Measurements from ENCODE around the gene RASGEF1B.

RASGEF1B gene

DNA sequence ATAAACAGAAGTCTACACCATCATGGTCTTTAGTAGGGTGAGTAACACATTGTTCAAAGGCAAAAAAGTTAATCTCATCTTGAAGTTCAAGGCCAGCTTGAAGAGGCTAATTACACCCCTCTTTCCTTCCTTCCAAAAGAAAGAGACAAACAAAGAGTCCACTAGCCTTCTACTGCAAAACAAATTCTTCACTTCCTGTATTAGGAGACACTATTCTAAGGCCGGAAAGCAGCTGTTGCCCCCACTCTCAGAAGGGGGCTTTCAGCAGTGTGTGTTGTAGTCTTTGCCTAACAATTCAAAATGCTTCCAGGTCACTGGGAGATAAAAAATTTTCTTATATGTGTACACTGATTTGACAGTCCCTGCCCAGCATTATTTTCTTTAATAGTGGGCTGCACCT lies 25.1 kb downstream of the RASGEF1B start:
- H3K36me3 ChIP-seq (ENCODE audit: low read depth), result no peaks in the 10 kb centered on the region
- no peaks in the 10 kb centered on the region for H3K9me3 ChIP-seq (ENCODE audit: severe bottlenecking)
- H3K4me1 ChIP-seq (ENCODE audit: insufficient read depth, poor library complexity, severe bottlenecking), result no peaks in the 10 kb centered on the region
- ATAC-seq (ENCODE audit: low read depth) (no peak), DNase-seq (ENCODE audit: low spot score) (no peak)
- TF ChIP-seq, protein P1, sequence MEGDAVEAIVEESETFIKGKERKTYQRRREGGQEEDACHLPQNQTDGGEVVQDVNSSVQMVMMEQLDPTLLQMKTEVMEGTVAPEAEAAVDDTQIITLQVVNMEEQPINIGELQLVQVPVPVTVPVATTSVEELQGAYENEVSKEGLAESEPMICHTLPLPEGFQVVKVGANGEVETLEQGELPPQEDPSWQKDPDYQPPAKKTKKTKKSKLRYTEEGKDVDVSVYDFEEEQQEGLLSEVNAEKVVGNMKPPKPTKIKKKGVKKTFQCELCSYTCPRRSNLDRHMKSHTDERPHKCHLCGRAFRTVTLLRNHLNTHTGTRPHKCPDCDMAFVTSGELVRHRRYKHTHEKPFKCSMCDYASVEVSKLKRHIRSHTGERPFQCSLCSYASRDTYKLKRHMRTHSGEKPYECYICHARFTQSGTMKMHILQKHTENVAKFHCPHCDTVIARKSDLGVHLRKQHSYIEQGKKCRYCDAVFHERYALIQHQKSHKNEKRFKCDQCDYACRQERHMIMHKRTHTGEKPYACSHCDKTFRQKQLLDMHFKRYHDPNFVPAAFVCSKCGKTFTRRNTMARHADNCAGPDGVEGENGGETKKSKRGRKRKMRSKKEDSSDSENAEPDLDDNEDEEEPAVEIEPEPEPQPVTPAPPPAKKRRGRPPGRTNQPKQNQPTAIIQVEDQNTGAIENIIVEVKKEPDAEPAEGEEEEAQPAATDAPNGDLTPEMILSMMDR (IDR thresholded peaks at IDR 0.05; ENCODE audit: poor library complexity, severe bottlenecking), result no peak
- H3K27me3 ChIP-seq (ENCODE audit: insufficient read depth, poor library complexity, severe bottlenecking), result no peaks in the 10 kb centered on the region
- H3K27ac ChIP-seq (ENCODE audit: poor library complexity, severe bottlenecking), result no peak overlapping the region
- H3K4me3 ChIP-seq (ENCODE audit: severe bottlenecking), result no peak overlapping the region

DNA sequence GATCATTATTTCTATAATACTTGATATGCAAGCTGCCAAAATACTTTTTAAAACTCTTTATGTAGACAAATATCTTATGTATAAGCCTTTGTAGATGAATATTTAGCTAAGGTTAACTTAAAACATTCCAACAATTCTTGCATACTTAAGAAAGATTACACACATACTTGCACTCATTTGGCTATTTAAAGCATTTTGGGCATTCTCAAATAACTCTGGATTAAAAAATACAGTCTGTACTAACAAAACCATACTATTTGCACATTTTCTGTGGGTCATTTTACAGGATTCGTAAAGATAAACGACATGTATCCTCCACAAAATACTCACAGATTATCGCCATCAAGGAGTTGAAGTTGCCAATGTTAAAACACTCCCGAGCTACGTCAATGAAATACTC lies 26.5 kb downstream of the RASGEF1B start:
- no peaks in the 10 kb centered on the region for H3K4me1 ChIP-seq (ENCODE audit: insufficient read depth, poor library complexity, severe bottlenecking)
- H3K27me3 ChIP-seq (ENCODE audit: insufficient read depth, poor library complexity, severe bottlenecking), result no peaks in the 10 kb centered on the region
- H3K4me3 ChIP-seq (ENCODE audit: severe bottlenecking), result no peak overlapping the region
- ATAC-seq (ENCODE audit: low read depth) (no peak), DNase-seq (ENCODE audit: low spot score) (no peak)
- H3K36me3 ChIP-seq (ENCODE audit: low read depth), result no peaks in the 10 kb centered on the region
- no peaks in the 10 kb centered on the region for H3K9me3 ChIP-seq (ENCODE audit: severe bottlenecking)
- TF ChIP-seq, protein P1 (IDR thresholded peaks at IDR 0.05; ENCODE audit: poor library complexity, severe bottlenecking), result no peak
- no peak overlapping the region for H3K27ac ChIP-seq (ENCODE audit: poor library complexity, severe bottlenecking)

DNA sequence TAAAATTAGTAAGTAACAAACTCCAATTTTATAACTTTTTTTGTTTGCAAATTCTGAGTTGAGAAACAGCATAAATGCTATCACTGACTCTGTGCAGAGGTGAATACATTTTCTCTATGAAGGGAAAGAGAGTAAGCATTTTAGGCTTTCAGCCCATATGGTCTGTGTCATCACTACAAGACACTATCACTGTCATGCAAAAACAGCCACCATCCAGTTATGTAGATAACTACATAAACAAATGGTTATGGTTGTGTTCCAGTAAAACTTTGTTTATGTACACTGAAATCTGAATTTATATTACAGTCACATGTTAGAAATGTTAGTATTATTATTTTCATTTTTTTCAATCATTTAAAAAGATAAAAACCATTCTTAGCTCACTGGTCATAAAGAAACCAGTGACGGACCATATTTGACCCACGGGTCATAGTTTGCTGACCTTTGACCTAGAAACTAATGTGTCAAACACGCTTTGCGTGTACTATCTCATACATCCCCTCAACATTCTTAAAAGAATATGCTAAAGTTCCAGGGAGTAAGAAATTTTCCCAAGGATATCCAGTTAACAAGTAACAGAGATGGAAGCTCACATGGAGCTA lies 29.1 kb downstream of the RASGEF1B start:
- TF ChIP-seq, protein P1 (IDR thresholded peaks at IDR 0.05; ENCODE audit: poor library complexity, severe bottlenecking), result no peak
- H3K4me3 ChIP-seq (ENCODE audit: severe bottlenecking), result no peak overlapping the region
- no peak overlapping the region for H3K27ac ChIP-seq (ENCODE audit: poor library complexity, severe bottlenecking)
- DNase-seq (ENCODE audit: low spot score), result no peak
- no peaks in the 10 kb centered on the region for H3K36me3 ChIP-seq (ENCODE audit: low read depth)
- H3K27me3 ChIP-seq (ENCODE audit: insufficient read depth, poor library complexity, severe bottlenecking), result no peaks in the 10 kb centered on the region
- no peaks in the 10 kb centered on the region for H3K4me1 ChIP-seq (ENCODE audit: insufficient read depth, poor library complexity, severe bottlenecking)
- H3K9me3 ChIP-seq (ENCODE audit: severe bottlenecking), result no peaks in the 10 kb centered on the region
- no peak for ATAC-seq (ENCODE audit: low read depth)

DNA sequence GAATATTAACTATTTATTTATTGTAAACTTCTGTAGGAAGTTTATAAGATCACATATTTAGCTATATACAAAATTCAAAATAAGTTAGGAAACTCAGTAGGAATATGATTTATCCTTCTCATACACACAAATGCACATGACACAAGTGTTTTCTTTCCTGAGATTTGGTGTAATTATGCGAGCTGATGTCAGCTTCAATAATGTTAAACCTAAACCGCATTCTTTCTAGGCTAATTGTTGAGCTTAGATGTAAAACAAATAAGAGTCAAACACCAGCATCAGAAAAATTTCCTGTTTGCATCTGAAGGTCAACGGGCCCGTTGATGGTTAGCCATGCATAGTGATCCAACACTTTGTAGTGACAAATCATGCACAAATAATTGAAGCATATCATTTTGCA lies 30.8 kb downstream of the RASGEF1B start:
- Histone ChIP-seq H3K4me1 (ENCODE audit: insufficient read depth, poor library complexity, severe bottlenecking) (no peaks in the 10 kb centered on the region), H3K27ac (ENCODE audit: poor library complexity, severe bottlenecking) (no peak overlapping the region), H3K4me3 (ENCODE audit: severe bottlenecking) (no peak overlapping the region), H3K27me3 (ENCODE audit: insufficient read depth, poor library complexity, severe bottlenecking) (no peaks in the 10 kb centered on the region), H3K9me3 (ENCODE audit: severe bottlenecking) (no peaks in the 10 kb centered on the region), H3K36me3 (ENCODE audit: low read depth) (no peaks in the 10 kb centered on the region)
- ATAC-seq (ENCODE audit: low read depth) (no peak), DNase-seq (ENCODE audit: low spot score) (no peak)
- TF ChIP-seq, protein P1 (IDR thresholded peaks at IDR 0.05; ENCODE audit: poor library complexity, severe bottlenecking), result no peak

DNA sequence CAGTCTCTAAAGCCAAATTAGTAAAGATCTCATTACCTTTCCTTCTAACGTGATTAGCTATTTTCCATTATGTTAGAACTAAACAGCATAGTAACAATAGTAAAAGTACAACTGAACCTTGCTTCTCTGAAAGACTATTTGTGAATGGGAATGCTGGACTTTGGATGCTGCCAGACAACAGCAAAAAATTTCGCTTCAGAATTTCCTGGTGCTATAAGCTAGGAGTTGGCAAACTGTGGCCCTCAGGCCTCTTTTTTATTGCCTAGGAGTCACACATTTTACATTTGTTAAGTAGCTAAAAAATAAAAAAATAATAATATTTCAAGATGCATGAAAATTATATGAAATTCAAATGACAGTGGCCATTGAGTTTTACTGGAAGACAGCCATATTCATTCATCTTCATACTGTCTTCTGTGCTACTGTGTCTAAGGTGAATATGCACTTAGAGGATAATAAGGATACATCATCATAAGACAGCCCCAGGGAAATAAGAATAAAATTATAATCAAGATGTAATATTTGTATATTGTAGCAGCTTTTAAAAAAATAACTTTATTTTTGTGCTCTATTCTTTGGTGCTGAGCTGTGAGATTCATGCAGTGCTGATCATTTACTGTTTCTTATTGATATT lies 34.6 kb downstream of the RASGEF1B start:
- no peak overlapping the region for H3K4me3 ChIP-seq (ENCODE audit: severe bottlenecking)
- TF ChIP-seq, protein P1 (IDR thresholded peaks at IDR 0.05; ENCODE audit: poor library complexity, severe bottlenecking), result no peak
- H3K4me1 ChIP-seq (ENCODE audit: insufficient read depth, poor library complexity, severe bottlenecking), result no peaks in the 10 kb centered on the region
- no peaks in the 10 kb centered on the region for H3K9me3 ChIP-seq (ENCODE audit: severe bottlenecking)
- no peak for ATAC-seq (ENCODE audit: low read depth)
- H3K27ac ChIP-seq (ENCODE audit: poor library complexity, severe bottlenecking), result no peak overlapping the region
- H3K36me3 ChIP-seq (ENCODE audit: low read depth), result no peaks in the 10 kb centered on the region
- DNase-seq (ENCODE audit: low spot score), result no peak
- no peaks in the 10 kb centered on the region for H3K27me3 ChIP-seq (ENCODE audit: insufficient read depth, poor library complexity, severe bottlenecking)

All from RWPE2 (cell line).